Fibroblast of skin of right quadriceps (primary cell): ENCODE data around the gene KIAA0319L.

Experiments
- DNase-seq: peaks from one replicate; pipeline ENCODE4 v3.0.0-alpha.2; 2013

KIAA0319L gene

DNA sequence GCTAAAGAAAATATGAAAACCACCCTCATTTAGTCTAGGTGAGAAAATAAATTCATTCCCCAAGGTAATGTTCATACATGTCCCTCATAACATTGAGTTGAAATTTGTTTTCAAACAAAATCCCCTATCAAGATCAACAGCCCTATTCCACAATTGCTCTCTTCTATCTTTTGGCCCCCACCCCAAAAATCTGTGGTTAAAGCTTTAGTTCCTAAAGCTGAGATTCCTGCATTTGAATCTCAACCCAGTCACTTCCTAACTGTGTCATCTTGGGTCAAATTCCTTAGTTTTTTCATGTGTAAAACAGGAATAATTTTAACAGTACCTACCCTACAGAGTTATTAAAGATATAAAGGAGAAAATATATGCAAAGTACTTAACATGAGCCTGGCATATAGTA lies 22.0 kb downstream of the KIAA0319L start:
- no peak for DNase-seq

DNA sequence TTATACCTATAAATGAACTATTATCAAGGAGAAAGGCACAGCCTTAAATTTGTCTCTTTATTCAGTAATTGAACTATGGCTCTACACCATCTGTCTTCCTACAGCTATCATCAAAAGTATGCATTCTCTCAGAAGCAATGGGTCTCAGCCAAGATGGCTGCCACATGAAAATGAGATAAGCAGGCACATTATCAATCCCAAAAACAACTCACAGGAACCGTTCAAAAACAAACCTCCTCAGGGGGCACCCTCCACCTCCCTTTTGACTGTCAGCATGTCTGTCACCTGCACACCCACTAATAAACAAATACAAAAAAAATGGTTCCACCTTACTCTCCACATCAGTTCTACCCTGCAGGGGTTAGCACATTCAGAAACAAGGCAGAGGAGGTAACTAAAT lies 23.6 kb downstream of the KIAA0319L start:
- no peak for DNase-seq

DNA sequence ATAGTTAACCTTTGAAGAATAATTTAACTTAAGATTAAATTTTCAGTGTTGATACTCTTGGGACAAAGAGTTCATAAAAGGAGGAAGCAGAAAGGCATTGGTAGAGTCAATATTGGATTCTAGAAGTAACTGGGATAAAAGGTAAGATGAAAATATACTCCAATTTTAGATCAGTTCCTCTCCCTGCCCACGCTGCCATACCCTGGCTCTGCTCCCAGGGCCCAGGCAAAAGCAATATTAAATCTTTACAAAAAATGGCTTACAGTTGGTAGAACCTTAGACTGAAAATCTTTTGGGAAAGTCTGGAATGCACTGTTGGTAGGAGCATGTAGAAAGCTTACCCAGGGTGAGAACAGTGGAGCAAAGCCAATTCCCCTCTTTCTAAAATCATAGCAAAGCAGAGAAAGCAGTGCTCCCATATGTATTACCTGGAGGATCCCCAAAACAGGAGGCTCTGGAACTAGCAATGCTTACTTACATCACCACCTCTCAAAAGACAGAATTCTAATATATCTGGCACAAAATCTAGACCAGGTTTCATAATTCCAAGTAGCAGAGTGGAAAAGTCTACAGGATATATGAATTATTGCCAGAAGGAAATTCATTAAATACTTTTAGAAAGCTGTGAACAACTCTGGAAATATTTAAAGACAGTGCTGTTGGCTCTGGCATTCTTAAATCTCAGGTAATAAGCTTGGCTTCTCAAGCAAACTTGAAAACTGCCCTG lies 24.5 kb downstream of the KIAA0319L start:
- DNase-seq, result peak; percentile 23

DNA sequence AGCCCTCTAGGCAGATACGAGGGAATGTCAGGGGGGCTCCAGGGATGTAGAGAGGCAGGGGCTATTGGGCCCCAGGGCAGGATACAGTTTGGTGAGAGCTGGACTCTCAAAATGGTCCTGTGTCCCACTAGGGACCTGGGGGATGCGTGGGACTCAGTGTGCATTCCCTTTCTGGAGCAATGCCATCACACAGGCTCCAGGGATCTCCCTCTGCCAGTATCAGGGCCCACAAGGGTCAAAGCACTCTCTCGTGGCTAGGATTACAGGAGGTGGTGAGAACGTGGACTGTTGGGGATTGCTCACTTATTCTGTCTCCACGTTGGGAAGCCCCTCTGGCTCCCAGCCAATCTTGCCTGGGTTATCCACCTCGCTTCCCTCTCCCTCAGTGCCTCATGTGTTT lies 25.8 kb downstream of the KIAA0319L start:
- DNase-seq, result no peak

DNA sequence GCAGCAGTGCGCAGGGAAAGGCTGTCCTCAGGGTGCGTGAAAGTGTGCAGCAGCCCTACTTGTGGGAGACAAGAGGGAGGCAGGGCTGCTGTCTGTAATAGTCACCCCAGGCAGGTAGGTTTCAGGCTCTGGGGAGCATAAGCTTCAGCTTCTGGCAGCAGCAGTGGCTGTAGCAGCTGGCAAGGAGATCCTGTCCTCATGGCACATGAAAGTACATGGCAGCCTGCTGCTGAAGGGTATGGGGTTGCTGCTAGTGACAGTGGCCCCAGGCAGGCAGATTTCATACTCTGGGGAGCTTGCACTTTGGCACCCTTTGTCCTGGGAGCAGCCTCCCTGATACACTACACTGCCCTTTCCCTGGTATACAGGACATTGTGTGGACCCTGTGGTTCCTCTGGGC lies 26.3 kb downstream of the KIAA0319L start:
- DNase-seq, result no peak

DNA sequence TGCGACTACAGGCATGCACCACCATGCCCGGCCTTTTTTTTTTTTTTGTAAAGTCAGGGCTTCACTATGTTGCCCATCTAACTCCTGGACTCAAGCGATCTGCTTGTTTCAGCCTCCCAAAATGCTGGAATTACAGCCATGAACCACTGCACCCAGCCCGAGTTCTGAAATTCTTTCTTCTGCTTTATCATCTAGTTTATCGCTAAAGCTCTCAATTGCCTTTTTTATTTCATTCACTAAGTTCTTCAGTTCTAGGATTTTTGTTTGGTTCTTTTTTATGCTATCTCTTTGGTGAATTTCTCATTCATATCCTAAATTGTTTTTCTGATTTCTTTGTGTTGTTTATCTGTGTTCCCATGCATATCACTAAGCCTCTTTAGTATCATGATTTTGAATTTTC lies 27.0 kb downstream of the KIAA0319L start:
- no peak for DNase-seq

DNA sequence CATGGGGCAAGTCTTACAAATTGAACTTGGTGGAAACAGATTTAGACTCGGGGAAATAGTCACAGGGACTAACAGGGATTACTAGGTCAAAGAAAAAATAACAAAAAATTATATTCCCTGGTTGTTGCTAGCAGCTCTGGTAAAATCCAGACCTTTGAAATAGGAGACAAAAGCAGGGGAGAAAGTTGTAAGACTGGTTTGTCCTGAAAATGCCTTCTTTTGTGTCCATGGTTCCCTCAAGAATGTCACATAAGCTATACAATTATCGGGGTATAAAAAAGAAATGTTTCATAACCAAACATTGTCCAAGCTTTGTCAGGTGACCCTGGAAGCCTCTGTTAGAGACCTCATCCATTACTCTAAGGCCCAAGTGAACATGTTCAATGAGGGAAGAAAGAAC lies 33.1 kb downstream of the KIAA0319L start:
- no peak for DNase-seq

DNA sequence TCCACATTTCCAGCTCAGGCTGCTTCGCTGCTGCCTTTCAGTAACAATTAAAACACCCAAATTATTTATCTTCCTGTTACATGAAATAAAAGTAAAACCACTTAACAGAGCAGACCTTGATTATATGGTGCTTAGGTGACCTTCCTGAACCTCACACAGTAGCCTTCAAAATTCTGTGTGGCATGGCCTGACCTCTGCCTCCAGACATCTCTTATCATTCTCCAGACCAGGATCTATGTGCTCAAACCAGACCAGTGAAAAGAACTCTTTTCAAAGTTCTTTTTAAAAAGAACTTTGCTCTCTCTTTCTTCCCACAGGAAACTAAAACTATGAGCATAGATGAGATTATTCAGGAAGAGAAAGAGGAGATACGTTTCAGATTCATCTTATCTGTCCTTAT lies 37.8 kb downstream of the KIAA0319L start:
- DNase-seq, result no peak

DNA sequence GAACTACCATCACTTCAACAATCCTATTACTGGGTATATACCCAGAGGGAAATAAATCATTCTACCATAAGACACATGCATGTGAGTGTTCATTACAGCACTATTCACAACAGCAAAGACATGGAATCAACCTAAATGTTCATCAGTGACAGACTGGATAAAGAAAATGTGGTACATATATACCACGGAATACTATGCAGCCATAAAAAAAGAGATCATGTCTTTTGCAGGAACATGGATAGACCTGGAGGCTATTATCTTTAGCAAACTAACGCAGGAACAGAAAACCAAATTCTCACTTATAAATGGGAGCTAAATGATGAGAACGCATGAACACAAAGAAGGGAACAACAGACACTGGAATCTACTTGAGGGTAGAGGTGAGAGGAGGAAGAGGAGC lies 39.0 kb downstream of the KIAA0319L start:
- DNase-seq, result no peak

DNA sequence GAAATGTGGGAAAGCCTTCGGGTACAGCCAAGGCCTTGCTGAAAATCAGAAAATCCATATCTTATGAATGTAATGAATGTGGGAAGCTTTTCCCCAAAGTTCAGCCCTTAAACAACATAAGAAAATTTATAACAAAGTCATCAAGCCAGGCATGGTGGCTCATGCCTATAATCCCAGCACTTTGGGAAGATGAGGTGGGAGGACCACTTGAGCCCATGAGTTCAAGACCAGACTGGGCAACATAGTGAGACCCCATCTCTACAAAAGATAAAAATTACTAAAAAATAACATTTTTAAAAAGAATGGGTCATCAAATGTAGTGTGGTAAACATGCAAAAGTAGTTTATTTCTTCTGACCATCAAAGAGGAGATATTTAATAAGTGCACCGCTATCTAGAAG lies 45.9 kb downstream of the KIAA0319L start:
- no peak for DNase-seq

DNA sequence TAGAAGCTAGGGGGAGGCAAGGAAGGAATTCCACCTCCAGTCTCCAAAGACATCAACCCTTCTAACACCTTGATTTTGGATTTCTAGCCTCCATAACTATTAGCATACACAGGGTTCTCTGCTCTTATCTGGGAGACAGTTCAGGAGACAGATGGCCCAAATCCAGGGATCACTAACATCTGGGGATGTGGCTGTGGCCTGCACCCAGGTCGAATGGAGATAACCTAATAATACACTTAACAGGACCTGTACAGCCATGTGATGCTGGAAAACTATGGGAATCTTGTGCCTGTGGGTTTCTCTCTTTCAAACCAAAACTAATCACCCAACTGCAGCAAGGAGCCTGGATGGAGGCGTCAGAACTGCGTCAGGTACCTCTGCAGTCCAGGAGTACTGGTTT lies 47.6 kb downstream of the KIAA0319L start:
- no peak for DNase-seq

DNA sequence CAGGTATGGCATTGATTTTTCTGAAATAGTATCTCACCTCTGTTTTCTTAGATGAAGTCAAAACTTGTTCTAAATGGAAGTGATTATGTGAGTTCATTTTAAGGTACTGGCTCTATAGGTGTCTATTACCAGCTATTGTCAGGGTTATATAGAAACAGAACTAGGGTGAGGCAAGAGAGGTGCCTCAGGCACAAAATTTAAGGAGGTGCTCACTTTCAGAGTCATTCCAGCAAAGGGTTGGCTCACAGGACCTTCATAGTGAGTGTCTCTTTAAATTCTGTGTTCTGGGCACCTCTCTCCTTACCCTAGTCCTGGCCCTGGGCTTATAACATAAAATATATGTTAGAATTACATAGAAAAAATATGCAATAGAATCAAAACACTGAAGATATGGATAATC lies 49.3 kb downstream of the KIAA0319L start:
- no peak for DNase-seq

DNA sequence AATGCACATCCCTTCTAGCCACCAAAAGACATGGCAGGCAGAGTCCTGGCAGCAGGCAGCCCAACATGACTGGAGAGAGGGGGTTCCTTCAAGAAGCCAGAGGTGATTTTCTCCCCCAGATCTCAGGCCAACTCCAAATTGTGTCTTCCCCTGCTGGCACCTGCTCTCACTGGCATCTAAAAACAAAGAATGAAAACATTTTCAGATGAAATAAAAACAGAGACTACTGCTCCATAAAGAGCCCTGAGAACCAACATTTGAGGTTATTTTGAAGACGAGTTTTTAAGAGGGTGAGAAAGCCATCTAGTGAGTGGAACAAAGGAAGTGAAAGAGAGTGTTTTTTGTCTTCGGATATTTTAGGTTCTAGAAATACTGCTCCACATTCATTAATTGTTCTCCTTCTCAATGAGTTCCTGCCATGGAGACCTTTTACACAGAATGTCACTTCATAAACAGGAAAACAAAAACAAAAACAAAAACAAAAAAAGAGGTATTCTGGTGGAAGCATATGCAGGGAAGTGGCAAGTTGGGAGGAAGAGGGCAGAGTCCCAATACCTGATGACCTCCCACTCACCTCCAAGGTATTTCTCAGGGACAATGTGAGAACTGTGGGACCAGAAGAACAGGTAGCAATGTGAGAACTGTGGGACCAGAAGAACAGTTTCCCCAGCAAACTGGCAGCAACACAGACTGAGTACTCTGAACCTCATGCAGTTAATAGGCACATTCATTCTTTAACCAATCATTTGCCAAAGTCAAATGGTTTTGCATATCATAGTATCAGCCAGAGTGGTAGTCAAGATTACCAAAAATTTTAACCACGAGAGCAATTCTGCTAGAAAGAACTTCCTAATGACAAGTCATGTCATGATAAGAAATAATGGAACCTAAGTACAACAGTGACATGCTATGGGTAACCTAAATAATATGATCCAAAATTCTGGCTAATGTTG lies 50.0 kb downstream of the KIAA0319L start:
- DNase-seq, result no peak

DNA sequence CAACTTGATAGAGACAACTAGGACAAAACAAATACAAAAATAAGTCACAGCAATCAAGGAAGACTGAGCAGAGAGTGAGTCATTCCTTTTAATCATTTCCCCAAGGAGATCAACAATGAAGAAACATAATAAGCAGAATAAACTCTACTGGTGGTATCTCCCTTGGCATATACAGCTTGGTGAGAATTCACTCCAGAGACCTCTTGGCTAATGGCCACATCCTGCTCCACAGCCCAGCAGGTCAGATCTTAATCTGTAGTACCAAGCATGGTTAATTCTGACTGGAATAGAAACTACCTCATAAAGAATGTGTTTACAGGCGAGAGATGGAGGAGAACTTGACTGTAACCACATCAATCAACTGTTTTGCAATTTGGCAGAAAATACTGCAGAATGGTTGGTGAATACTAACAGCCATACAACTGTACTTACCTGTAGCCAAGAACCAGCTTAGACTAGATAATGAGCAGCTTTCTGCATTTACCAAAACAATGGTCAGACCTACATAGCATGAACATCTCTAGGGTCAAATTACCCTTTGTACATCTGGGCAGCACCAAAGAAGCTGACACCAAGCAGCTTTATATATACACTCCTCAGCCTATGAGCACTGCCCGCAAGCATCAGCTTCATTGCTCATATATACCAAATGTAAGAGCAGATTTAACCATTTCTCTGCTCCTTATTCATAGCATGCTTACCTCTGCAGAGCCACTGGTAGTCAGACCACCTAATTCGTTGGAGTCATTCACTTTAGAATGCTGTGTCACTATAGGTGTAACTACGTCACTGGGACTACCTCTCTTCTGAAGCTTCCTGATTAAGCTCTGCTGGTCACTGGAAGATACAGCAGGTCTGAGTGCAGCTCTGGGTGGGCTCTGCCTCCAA lies 51.0 kb downstream of the KIAA0319L start:
- peak; percentile 89 for DNase-seq

DNA sequence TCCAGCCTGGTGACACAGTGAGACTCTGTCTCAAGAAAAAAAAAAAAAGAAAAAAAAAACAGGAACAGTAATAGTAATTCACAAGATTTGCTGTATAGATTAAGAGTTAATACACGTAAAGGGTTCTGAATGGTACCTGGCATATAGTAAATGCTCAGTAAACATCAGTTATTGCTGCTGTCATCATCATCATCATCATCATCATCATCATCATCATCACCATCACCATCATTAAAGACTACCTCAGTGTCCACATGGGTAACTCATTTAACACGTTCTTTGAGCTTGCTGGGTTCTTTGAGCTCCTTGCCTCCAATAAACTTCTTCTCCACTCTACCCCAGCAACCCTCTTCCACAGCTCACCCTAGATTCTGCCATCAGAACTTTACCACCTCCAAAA lies 55.0 kb downstream of the KIAA0319L start:
- no peak for DNase-seq

DNA sequence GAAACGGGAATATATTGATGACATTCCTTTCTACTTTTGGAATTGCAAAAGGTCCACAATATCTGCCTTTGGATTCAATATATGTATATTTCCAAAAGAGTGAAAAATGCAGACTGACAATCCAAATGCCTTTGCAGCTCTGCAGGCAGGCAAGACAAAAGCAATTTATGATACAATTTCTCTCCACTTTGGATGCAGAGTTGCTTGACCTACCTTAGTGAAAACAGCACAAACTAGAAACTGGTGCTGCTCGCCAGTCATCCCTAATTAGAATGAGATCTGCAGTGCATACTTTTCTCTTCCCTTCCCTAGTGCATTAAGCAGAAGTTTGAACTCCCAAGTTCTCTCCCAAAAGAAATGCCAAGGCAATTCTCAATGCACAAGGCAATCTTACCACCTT lies 56.8 kb downstream of the KIAA0319L start:
- DNase-seq, result no peak

DNA sequence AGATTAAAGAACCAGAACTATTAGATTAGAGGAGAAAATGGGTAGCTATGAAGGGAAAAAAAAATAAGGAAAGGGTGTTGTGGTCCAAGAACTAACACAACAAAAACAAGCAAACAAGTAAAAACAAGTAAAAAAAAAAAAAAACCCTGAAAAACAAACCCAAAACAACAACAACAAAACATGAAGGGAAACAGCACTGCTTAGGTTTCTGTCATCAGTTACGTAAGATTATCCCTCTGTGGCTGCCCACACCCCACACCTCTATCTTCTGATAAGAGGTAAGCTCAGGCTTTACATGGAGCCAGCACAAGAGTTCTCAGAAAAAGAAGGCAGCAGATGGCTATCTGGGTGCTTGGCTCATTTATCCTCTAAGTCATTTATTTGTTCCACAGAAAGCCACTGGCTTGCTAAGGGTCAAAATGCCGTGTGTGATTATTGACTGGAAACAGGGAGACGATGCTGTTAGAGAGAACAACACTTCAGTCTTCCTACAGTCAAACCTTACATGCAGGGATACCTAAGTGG lies 57.5 kb downstream of the KIAA0319L start:
- no peak for DNase-seq

DNA sequence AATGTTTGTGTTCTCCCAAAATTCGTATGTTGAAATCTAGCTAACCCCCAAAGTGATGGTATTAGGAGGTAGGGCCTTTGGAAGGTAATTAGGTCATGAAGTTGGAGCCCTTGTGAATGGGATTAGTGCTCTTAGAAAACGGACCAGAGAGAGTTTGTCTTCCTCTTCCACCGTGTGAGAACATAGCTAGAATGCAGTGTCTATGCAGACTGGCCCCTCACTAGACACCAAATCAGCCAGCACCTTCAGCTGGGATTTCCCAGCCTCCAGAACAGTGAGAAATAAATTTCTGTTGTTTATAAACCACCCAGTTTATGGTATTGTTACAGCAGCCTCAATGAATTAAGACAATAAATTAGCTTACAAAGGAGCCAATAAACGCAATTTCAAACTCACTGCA lies 58.0 kb downstream of the KIAA0319L start:
- DNase-seq, result no peak

DNA sequence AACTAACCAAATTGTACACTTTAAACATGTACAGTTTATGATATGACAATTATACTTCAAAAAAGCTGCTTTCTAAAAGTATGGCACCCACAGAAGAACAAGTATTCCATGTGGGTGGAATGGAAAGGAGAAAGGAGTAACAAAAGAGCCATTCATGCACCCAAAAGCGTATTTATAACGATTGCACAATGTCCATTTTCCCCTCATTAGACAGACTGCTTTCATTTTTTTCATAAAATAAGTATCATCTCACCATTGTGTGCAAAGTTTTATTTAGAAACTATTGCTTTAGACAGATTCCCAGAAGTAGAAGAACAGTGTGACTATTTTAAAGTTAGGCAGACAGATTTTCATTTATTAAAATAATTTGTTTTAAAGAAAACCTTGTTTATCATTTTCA lies 59.6 kb downstream of the KIAA0319L start:
- no peak for DNase-seq

DNA sequence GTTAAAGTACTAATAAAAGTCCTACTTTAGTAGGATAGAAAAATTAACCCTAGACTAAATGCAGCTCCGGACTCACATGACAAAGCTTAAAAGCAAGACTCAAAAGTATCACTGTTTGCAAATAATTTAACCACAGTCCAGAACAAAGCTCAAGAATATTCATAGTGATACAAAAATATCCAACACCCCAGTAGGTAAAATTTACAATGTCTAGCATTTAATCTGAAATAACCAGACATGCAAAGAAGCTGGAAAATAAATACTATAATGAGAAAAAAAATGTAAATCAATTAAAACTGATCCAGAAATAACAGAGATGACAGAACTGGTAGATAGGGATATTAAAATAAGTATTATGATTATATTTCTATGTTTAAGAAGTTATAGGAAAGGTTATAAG lies 67.0 kb downstream of the KIAA0319L start:
- no peak for DNase-seq

DNA sequence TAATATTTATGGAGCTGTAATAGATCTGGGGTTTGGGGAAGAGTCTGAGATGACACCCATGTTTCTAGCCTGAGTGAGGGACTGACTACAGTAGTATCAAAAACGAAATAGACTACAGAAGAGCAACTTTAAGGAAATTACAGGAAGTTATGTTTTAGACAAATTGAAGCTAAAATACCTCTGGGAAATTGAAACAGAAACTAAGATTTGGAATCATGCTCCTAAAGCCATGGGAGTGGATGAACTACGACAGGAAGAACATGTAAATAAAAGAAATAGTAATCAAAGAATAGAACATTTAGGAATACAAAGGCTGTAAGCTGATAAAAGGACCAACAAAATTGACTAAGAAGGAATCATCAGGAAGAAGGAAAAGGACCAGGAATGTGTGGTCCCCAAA lies 68.9 kb downstream of the KIAA0319L start:
- DNase-seq, result no peak

DNA sequence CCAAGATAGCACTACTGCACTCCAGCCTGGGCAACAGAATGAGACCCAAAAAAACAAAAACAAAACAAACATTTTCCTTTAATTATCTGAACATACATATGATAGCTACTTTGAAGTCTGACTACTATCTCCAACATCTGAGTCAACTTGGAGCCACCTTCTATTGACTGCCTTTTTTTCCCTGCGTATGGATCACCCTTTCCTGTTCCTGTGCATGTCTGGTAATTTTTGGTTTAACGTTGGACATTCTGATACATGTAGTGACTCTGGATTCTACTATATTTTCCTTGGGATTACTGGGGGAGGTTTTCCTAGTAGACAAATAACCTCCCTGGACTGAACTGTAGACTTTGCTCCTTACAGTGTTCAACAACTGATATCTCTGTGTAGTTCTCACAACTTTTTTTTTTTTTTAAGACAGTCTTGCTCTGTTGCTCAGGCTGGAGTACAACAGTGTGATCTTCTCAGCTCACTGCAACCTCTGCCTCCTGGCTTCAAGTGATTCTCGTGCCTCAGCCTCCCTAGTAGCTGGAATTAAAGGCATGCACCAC lies 70.3 kb downstream of the KIAA0319L start:
- DNase-seq, result no peak

DNA sequence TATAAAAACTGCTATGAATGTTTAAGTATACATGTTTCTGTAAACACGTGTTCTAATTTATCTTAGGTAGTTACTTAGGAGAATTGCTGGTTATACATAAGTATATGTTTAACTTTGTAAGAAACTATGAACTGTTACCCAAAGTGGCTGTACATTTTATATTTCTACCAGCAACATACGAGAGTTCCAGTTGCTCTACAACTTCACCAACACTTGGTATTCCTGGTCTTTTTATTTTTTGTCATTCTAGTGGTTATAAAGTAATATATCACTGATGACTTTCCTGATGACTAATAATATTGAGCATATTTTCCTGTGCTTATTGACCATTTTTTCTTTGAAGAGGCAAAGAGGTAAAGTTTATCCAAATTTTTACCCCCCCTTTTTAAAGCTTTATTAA lies 76.0 kb downstream of the KIAA0319L start:
- no peak for DNase-seq
